ENCODE measurements around the gene BBS2.

DNA sequence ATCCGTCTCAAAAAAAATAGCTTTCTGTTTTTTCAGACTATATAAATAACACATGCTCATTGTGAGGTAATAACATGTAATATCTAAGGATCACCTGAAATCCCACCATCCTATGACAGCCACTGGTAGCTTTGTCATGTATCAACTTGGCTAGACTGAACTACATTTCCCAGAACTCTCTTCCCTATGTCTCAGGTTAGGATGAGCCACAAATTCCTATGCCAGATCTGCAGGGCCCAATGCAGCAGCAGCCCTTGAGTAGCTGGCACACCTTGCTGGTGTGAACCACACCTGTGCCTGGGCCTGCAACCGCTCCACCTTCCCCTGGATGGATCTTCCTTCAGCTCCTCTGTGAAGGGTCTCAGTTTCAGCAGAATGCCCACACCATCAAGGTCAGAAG, 40.4 kb downstream of the BBS2 start:
- TF ChIP-seq POLR2AphosphoS5 (IDR thresholded peaks at IDR 0.05; ENCODE audit: low read depth) (no peak), JUNB (IDR thresholded peaks at IDR 0.05; ENCODE audit: unreplicated experiment) (no peak), EZH2phosphoT487 (IDR thresholded peaks at IDR 0.05; ENCODE audit: unreplicated experiment) (no peak), CREB1 (CRISPR knock-in tag; IDR thresholded peaks at IDR 0.05; ENCODE audit: low read depth) (no peak)
- TF ChIP-seq, protein P1, sequence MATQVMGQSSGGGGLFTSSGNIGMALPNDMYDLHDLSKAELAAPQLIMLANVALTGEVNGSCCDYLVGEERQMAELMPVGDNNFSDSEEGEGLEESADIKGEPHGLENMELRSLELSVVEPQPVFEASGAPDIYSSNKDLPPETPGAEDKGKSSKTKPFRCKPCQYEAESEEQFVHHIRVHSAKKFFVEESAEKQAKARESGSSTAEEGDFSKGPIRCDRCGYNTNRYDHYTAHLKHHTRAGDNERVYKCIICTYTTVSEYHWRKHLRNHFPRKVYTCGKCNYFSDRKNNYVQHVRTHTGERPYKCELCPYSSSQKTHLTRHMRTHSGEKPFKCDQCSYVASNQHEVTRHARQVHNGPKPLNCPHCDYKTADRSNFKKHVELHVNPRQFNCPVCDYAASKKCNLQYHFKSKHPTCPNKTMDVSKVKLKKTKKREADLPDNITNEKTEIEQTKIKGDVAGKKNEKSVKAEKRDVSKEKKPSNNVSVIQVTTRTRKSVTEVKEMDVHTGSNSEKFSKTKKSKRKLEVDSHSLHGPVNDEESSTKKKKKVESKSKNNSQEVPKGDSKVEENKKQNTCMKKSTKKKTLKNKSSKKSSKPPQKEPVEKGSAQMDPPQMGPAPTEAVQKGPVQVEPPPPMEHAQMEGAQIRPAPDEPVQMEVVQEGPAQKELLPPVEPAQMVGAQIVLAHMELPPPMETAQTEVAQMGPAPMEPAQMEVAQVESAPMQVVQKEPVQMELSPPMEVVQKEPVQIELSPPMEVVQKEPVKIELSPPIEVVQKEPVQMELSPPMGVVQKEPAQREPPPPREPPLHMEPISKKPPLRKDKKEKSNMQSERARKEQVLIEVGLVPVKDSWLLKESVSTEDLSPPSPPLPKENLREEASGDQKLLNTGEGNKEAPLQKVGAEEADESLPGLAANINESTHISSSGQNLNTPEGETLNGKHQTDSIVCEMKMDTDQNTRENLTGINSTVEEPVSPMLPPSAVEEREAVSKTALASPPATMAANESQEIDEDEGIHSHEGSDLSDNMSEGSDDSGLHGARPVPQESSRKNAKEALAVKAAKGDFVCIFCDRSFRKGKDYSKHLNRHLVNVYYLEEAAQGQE (IDR thresholded peaks at IDR 0.05; ENCODE audit: unreplicated experiment), result no peak
- TF ChIP-seq, protein P2, sequence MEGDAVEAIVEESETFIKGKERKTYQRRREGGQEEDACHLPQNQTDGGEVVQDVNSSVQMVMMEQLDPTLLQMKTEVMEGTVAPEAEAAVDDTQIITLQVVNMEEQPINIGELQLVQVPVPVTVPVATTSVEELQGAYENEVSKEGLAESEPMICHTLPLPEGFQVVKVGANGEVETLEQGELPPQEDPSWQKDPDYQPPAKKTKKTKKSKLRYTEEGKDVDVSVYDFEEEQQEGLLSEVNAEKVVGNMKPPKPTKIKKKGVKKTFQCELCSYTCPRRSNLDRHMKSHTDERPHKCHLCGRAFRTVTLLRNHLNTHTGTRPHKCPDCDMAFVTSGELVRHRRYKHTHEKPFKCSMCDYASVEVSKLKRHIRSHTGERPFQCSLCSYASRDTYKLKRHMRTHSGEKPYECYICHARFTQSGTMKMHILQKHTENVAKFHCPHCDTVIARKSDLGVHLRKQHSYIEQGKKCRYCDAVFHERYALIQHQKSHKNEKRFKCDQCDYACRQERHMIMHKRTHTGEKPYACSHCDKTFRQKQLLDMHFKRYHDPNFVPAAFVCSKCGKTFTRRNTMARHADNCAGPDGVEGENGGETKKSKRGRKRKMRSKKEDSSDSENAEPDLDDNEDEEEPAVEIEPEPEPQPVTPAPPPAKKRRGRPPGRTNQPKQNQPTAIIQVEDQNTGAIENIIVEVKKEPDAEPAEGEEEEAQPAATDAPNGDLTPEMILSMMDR (conservative IDR thresholded peaks at IDR 0.05; ENCODE audit: low read depth in 2 of 2), result no peak
